Heart right ventricle (tissue), 16 donors: ENCODE data around the gene KCNK18. TPM values are rescaled to one million over a fixed set of nuclear protein-coding genes. Genes with fewer than 3 reads are reported as not detected.
"Not testable (repeated sequence)": the region's sequence is repeated elsewhere in the genome, so short reads cannot be mapped to it uniquely, and the experiment has no call there.

Source experiments
- ATAC-seq, 8 donors: fragments of 200-7000 bp; cut with Tn5 transposase; one replicate each; pipeline ENCODE4 v1.9.1; 2020; ENCODE audit warnings: mild to moderate bottlenecking in 8 of 8, moderate library complexity in 8 of 8, moderate number of reproducible peaks in 1 of 8
- DNase-seq, 2 donors: peaks; one replicate each; pipeline ENCODE4 v3.0.0-alpha.2; 2020
- H3K27ac ChIP-seq, 10 donors: fragments of 200-600 bp; sonication (generic) in 2 of 10; one replicate each; pipeline versions ENCODE4 v1.5.0 to v1.8.0; 2020 to 2022; ENCODE audit warnings: mild to moderate bottlenecking in 3 of 10
- H3K27me3 ChIP-seq, 7 donors: fragments of 200-600 bp; one replicate each; pipeline ENCODE4 v1.8.0; 2021 to 2022; ENCODE audit warnings: mild to moderate bottlenecking in 2 of 7
- H3K36me3 ChIP-seq, 9 donors: fragments of 200-600 bp; sonication (generic) in 1 of 9; one replicate each; pipeline versions ENCODE4 v1.5.0 to v1.8.0; 2020 to 2022; ENCODE audit warnings: mild to moderate bottlenecking in 2 of 9
- H3K4me1 ChIP-seq, 9 donors: fragments of 200-600 bp; sonication (generic) in 1 of 9; one replicate each; pipeline versions ENCODE4 v1.5.0 to v1.8.0; 2020 to 2022; ENCODE audit warnings: mild to moderate bottlenecking in 4 of 9
- H3K4me3 ChIP-seq, 10 donors: fragments of 200-600 bp; sonication (generic) in 2 of 10; one replicate each; pipeline versions ENCODE4 v1.5.0 to v1.8.0; 2020 to 2022; ENCODE audit warnings: mild to moderate bottlenecking in 7 of 10, moderate library complexity in 2 of 10
- H3K9me3 ChIP-seq, 11 donors: fragments of 200-600 bp in 10 of 11; sonication (generic) in 2 of 11; one replicate each; pipeline versions ENCODE4 v1.5.0 to v1.8.0; 2013 to 2022; ENCODE audit warnings: mild to moderate bottlenecking in 2 of 11, control low read depth in 1 of 11, moderate library complexity in 1 of 11
- CTCF ChIP-seq, 9 donors: fragments of 200-600 bp; sonication (generic) in 2 of 9; IDR thresholded peaks; one replicate each; pipeline versions ENCODE4 v1.5.0 to v1.8.0; 2021 to 2022; ENCODE audit warnings: antibody characterized with exemption in 9 of 9, mild to moderate bottlenecking in 5 of 9, moderate library complexity in 1 of 9
- WGBS, 2 donors: extraction: QIAGEN DNeasy Blood & Tissue Kit; methylation state at CpG; one replicate each; pipeline ENCODE4 v1.1.7; 2013; ENCODE audit warnings: inconsistent platforms in 1 of 2; 5-methylcytosine and 5-hydroxymethylcytosine counted together
- intact Hi-C, 10 donors: fragments of 100-400 bp; cut with DNase I; formaldehyde crosslinking; loops; one replicate each; pipeline versions ENCODE4 v1.11.1 to v1.14.2; 2022
- polyA plus RNA-seq, 2 donors: library from polyadenylated mRNA; stranded (reverse); fragments of 200-250 nt; gene quantifications; one replicate each; pipeline ENCODE4 v1.2.3, GENCODE V29; 2013
- total RNA-seq, 10 donors: library from RNA; stranded (reverse); fragmentation: NEBNext Ultra II Directional in 3 of 10; extraction: Animal tissue kit (Norgen Biotek cat#: 25700) in 3 of 10; gene quantifications; one replicate each; pipeline versions ENCODE4 v1.2.1 to v1.2.4, GENCODE V29; 2021 to 2023
- donor health status: Arrhythmogenic right ventricular cardiomyopathy.
- donor health status: ischemic (EF 13 %, LVEDD 7.1; RV severe dilation, severe dysfunction).
- donor health status: healthy with polysubstance abuse.
- donor health status: DM: no; HTN: yes; CAD: no.
- donor health status: DM: no; HTN: no; CAD: no.
- donor health status: ischemic (EF 25% LVEDD 6.9; RV normal size, moderate dysfunction).
- donor health status: ischemic (EF 25% LVEDD 5.7; RV mildly dilated, moderate dysfunction).
- donor health status: healthy.
- donor health status: DM: yes; HTN: yes; CAD: no.
- donor health status: Ischemic cardiomyopathy.
- donor health status: ischemic (EF 35%, LVEDD 5.7; RV mildly dilated, moderate dysfunction).
- donor health status: nonischemic (EF 11% LVEDD 7.7; RV severe dilation, severe dysfunction).
- donor health status: DM: yes; HTN: yes; CAD: no.
- donor health status: PGD.
- donor health status: ischemic (EF 29% LVEDD 5.4; RV normal size, mild dysfunction).
- donor health status: nonischemic (EF 23%, LVEDD 6.1; RV moderate dilation, normal function).

The KCNK18 gene
- total and polyA plus RNA-seq, 12 donors: not detected

- ATAC-seq (no peak), DNase-seq (no peak)
- H3K9me3 ChIP-seq: peaks cover 0 to 9% (median 0%) of the 10 kb centered on the region in 11 donors
- H3K4me3 ChIP-seq: no peak overlapping the region
- H3K27me3 ChIP-seq: peaks cover 0 to 47% (median 36%) of the 10 kb centered on the region in 7 donors
- intact Hi-C loops: no loop called here
- H3K27ac ChIP-seq: no peak overlapping the region
- WGBS, 2 donors: 89% methylated on average over 10 of the region's 10 CpGs
- H3K4me1 ChIP-seq: no peaks in the 10 kb centered on the region
- no peak for TF ChIP-seq CTCF (IDR thresholded peaks at IDR 0.05)
- H3K36me3 ChIP-seq: no peaks in the 10 kb centered on the region
Observed at GRCh38 chr10:117184296-117184695, 13.0 kb upstream of the KCNK18 start.

GRCh38 chr10:117184821-117185220 is 12.5 kb upstream of the KCNK18 start:
- Histone ChIP-seq H3K36me3 (no peaks in the 10 kb centered on the region), H3K9me3 (peaks cover 0 to 15% (median 0%) of the 10 kb centered on the region in 11 donors), H3K27me3 (peaks cover 0 to 42% (median 31%) of the 10 kb centered on the region in 7 donors), H3K27ac (no peak overlapping the region), H3K4me1 (no peaks in the 10 kb centered on the region), H3K4me3 (no peak overlapping the region)
- 87 to 91% methylated on average over 3 of the region's 3 CpGs for WGBS, 2 donors
- TF ChIP-seq CTCF (IDR thresholded peaks at IDR 0.05): no peak
- DNase-seq: no peak
- ATAC-seq: no peak
- intact Hi-C loops: no loop called here

- H3K9me3 ChIP-seq: peaks cover 0 to 20% (median 0%) of the 10 kb centered on the region in 11 donors
- H3K36me3 ChIP-seq, intact Hi-C loops, H3K4me3 ChIP-seq, DNase-seq, H3K4me1 ChIP-seq, ATAC-seq, H3K27ac ChIP-seq: not testable (repeated sequence)
- WGBS, 2 donors: 90 to 92% methylated on average over 4 of the region's 4 CpGs
- peaks cover 0 to 32% (median 21%) of the 10 kb centered on the region in 7 donors for H3K27me3 ChIP-seq
Observed at GRCh38 chr10:117185817-117186216, 11.5 kb upstream of the KCNK18 start.

- intact Hi-C loops: no loop called here
- H3K9me3 ChIP-seq: peaks cover 0 to 20% (median 0%) of the 10 kb centered on the region in 11 donors
- no peaks in the 10 kb centered on the region for H3K36me3 ChIP-seq
- H3K27me3 ChIP-seq: peaks cover 0 to 20% (median 9%) of the 10 kb centered on the region in 7 donors
- no peaks in the 10 kb centered on the region for H3K4me1 ChIP-seq
- TF ChIP-seq CTCF (IDR thresholded peaks at IDR 0.05): no peak
- no peak overlapping the region for H3K27ac ChIP-seq
- WGBS, 2 donors: 62 to 74% methylated on average over 4 of the region's 4 CpGs
- ATAC-seq (no peak), DNase-seq (no peak)
- H3K4me3 ChIP-seq: no peak overlapping the region
Observed at GRCh38 chr10:117186832-117187615, 10.3 kb upstream of the KCNK18 start.

- WGBS, 2 donors: 76 to 77% methylated on average over 2 of the region's 2 CpGs
- intact Hi-C loops: no loop called here
- Histone ChIP-seq H3K9me3 (peaks cover 0 to 20% (median 0%) of the 10 kb centered on the region in 11 donors), H3K4me3 (no peak overlapping the region), H3K36me3 (no peaks in the 10 kb centered on the region), H3K27ac (no peak overlapping the region), H3K27me3 (peaks cover 0 to 19% (median 4%) of the 10 kb centered on the region in 7 donors), H3K4me1 (no peaks in the 10 kb centered on the region)
- no peak for TF ChIP-seq CTCF (IDR thresholded peaks at IDR 0.05)
- no peak for ATAC-seq
- no peak for DNase-seq
Observed at GRCh38 chr10:117188371-117188770, 8.9 kb upstream of the KCNK18 start.
